HG02973 (cell line): ENCODE results near the gene MFGE8.
"Not testable (repeated sequence)": the region's sequence is repeated elsewhere in the genome, so short reads cannot be mapped to it uniquely, and the experiment has no call there.

Experiments used
- ATAC-seq: cut with Tn5 transposase; IDR thresholded peaks from one replicate; pipeline ENCODE4 v1.9.1; 2021; ENCODE audit warnings: moderate library complexity; ENCODE audit not compliant: unreplicated experiment

The MFGE8 gene

GRCh38 chr15:88913017-88913849 lies at the start of gene MFGE8:
Gene MFGE8, minus strand, starts transcription at chr15:88913379. Its CDS starts 60 bp downstream, at chr15:88913319.
- peak; percentile 67 for ATAC-seq

GRCh38 chr15:88959445-88959844 lies 46.3 kb upstream of the MFGE8 start:
- no peak for ATAC-seq

GRCh38 chr15:88956906-88957305 lies 43.7 kb upstream of the MFGE8 start:
- ATAC-seq, result no peak

- no peak for ATAC-seq
Observed at GRCh38 chr15:88956263-88956662, 43.1 kb upstream of the MFGE8 start.

GRCh38 chr15:88954431-88955277 lies 41.5 kb upstream of the MFGE8 start:
- ATAC-seq, result no peak

GRCh38 chr15:88950600-88951160 lies 37.5 kb upstream of the MFGE8 start:
- ATAC-seq, result no peak

- ATAC-seq, result peak; percentile 51
Observed at GRCh38 chr15:88949734-88950400, 36.7 kb upstream of the MFGE8 start.

GRCh38 chr15:88940110-88940675 lies 27.0 kb upstream of the MFGE8 start:
- no peak for ATAC-seq

GRCh38 chr15:88939486-88939806 lies 26.3 kb upstream of the MFGE8 start:
- no peak for ATAC-seq

GRCh38 chr15:88938802-88939485 lies 25.8 kb upstream of the MFGE8 start:
- no peak for ATAC-seq

GRCh38 chr15:88934449-88934848 lies 21.3 kb upstream of the MFGE8 start:
- not testable (repeated sequence) for ATAC-seq

GRCh38 chr15:88932875-88933330 lies 19.7 kb upstream of the MFGE8 start:
- ATAC-seq, result no peak

GRCh38 chr15:88932271-88932874 lies 19.2 kb upstream of the MFGE8 start:
- ATAC-seq, result no peak

- ATAC-seq, result no peak
Observed at GRCh38 chr15:88930579-88930978, 17.4 kb upstream of the MFGE8 start.

GRCh38 chr15:88929358-88930098 lies 16.3 kb upstream of the MFGE8 start:
- not testable (repeated sequence) for ATAC-seq

- not testable (repeated sequence) for ATAC-seq
Observed at GRCh38 chr15:88928192-88928591, 15.0 kb upstream of the MFGE8 start.

- not testable (repeated sequence) for ATAC-seq
Observed at GRCh38 chr15:88925648-88926047, 12.5 kb upstream of the MFGE8 start.

GRCh38 chr15:88920892-88921435 lies 7.8 kb upstream of the MFGE8 start:
- ATAC-seq, result peak; percentile 70
